Measurements from ENCODE around the gene RSPH6A.
"Not testable (repeated sequence)": the region's sequence is repeated elsewhere in the genome, so short reads cannot be mapped to it uniquely, and the experiment has no call there.

RSPH6A gene

DNA sequence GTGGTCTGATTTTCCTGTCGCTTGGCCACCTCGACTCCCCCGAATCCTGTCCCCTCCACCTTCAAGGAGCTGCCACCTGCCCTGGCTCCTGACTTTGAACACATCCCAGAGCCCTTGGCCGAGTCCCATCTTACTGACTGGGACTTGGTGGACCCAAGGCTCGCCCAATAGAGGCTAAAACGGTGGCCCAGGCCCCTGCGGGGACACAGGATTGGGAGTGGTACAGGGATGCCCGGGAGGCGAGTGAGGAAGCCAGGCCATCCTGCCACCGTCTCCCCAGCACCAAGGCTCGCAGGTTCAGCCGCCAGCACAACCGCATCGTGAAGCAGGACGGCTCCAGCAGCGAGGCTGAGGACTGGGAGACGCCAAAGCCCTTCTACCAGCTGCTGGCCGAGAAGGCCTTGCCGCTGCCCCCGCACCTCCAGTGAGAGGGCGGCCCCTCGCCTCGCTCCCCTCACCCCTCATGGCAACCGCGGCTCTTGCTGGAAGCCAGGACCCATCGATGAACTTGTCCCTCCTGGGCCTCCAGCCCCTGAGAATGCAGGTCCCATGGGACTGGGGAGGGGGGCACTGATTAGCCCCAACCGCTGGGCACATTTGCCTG is 51.3 kb downstream of the RSPH6A start:
- H3K4me3 Mint-ChIP-seq: no peak overlapping the region
- peaks cover under 1% of the 10 kb centered on the region for H3K4me1 Mint-ChIP-seq (ENCODE audit: low read depth)
- no peaks in the 10 kb centered on the region for H3K9me3 Mint-ChIP-seq
- peaks cover 10% of the 10 kb centered on the region for H3K27me3 Mint-ChIP-seq (ENCODE audit: low read depth)
- no peak overlapping the region for H3K27ac Mint-ChIP-seq
- H3K36me3 Mint-ChIP-seq (ENCODE audit: low read depth): no peaks in the 10 kb centered on the region

DNA sequence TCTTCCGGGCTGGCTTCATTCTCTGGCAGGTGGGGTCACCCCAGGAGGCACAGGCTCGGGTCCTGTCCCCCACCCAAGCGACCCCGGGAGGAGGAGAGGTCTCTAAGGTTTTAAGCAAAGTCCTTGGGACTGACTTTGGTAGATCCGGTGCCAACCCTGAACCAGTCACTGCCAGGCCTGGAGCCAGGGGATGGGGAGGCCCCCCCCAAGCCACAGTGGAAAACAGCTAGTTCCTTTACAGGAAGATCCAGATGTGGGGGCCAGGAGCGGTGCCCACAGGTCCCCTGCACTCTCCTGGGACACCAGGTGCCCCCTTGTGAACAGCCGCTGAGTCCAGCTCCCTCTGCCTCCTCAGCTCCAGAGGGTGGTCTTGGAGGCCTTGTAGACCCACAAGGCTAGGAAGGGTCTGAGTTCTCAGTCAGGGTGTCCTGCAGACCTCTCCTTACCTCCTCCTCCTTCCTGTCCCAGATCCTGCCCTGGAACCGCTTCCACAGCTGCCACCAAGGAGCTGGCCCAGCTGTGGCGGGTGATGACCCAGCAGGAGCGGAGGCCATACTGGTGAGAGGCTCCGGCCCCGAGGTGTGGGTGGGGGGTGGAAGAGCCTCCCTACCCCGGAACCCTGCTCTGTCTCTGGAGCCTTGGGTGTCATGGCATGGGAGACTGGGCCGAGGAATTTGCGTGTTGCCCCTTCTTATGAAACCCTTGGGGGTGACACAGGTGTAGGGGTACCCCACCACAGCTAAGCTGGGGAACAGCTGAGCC is 52.1 kb downstream of the RSPH6A start:
- H3K9me3 Mint-ChIP-seq: no peaks in the 10 kb centered on the region
- H3K4me3 Mint-ChIP-seq: no peak overlapping the region
- no peaks in the 10 kb centered on the region for H3K36me3 Mint-ChIP-seq (ENCODE audit: low read depth)
- H3K27me3 Mint-ChIP-seq (ENCODE audit: low read depth): peaks cover 9% of the 10 kb centered on the region
- no peak overlapping the region for H3K27ac Mint-ChIP-seq
- H3K4me1 Mint-ChIP-seq (ENCODE audit: low read depth): no peaks in the 10 kb centered on the region

DNA sequence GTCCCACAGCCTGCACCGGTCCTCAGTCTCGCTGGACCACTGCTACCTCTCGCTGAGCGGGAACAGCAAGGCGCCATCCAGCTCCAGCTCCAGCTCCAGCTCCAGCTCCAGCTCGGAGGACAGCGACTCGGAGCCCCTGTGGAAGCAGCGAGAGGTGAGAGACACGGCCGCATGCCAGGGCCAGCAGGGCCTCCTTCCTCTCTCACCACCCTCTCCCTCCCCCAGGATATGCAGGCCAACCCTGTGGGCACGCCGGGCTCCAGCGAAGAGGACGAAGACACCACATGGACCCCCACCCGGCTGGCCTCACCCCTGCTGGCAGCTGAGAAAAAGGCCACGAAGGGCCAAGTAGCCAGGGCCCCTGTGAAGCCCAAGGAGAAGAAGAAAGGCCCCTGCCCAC is 53.4 kb downstream of the RSPH6A start:
- no peak overlapping the region for H3K4me3 Mint-ChIP-seq
- H3K9me3 Mint-ChIP-seq: no peaks in the 10 kb centered on the region
- no peaks in the 10 kb centered on the region for H3K4me1 Mint-ChIP-seq (ENCODE audit: low read depth)
- no peaks in the 10 kb centered on the region for H3K36me3 Mint-ChIP-seq (ENCODE audit: low read depth)
- no peak overlapping the region for H3K27ac Mint-ChIP-seq
- peaks cover 3% of the 10 kb centered on the region for H3K27me3 Mint-ChIP-seq (ENCODE audit: low read depth)

DNA sequence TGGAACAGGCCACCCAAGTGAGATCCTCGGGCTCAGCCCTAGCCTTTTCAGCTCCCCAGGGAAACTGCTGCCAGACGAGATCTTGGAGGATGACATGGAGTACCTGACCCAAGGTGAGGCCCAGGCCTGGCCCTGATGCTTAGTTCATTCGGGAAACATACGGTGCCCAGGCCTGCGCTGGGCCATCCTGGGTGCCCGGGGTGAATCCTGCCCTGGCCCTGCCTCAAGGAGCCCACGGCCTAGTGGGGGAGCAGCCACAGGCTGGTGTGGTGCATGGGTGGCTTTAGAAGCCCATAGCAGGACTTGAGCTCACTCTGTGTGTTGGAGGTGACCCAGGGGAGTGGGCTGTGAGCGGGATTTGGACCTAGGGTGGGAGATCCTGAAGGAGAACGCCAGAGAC is 56.2 kb downstream of the RSPH6A start:
- Mint-ChIP-seq H3K27me3 (ENCODE audit: low read depth) (no peaks in the 10 kb centered on the region), H3K9me3 (no peaks in the 10 kb centered on the region), H3K4me3 (no peak overlapping the region), H3K4me1 (ENCODE audit: low read depth) (no peaks in the 10 kb centered on the region), H3K36me3 (ENCODE audit: low read depth) (no peaks in the 10 kb centered on the region), H3K27ac (no peak overlapping the region)

DNA sequence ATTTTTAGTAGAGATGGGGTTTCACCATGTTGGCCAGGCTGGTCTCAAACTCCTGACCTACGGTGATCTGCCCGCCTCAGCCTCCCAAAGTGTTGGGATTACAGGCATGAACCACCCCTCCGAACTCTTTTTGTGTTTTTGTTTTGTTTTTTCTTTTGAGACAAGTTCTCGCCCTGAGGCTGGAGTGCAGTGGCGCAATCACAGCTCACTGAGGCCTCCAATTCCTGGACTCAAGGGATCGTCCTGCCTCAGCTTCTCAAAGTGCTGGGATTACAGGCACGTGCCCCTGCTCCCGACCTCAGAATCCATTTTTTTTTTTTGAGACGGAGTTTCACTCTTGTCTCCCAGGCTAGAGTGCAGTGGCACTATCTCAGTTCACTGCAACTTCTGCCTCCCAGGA is 57.4 kb downstream of the RSPH6A start:
- no peak overlapping the region for H3K4me3 Mint-ChIP-seq
- H3K27me3 Mint-ChIP-seq (ENCODE audit: low read depth): no peaks in the 10 kb centered on the region
- H3K4me1 Mint-ChIP-seq (ENCODE audit: low read depth): no peaks in the 10 kb centered on the region
- no peaks in the 10 kb centered on the region for H3K36me3 Mint-ChIP-seq (ENCODE audit: low read depth)
- H3K9me3 Mint-ChIP-seq: no peaks in the 10 kb centered on the region
- H3K27ac Mint-ChIP-seq: no peak overlapping the region

DNA sequence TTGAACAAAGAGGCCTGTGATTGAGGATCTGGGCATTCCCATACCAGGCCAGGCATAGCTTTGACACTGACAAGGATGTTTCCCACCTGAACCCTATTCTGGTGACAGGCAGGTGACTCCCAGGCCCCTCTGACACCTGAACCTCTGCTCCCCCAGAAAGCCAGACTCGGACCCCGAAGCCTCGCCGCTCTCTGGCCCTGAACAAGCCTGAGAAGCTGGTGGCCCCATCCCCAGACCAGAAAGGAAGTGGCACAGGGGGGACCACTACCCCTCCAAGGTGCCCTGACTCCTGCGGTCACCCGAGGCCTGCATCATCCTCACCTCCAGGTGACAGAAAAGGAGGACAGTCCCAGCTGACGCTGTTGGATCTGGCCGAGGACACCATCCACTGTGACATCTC is 60.8 kb downstream of the RSPH6A start:
- no peaks in the 10 kb centered on the region for H3K4me1 Mint-ChIP-seq (ENCODE audit: low read depth)
- no peak overlapping the region for H3K4me3 Mint-ChIP-seq
- H3K27ac Mint-ChIP-seq: no peak overlapping the region
- H3K9me3 Mint-ChIP-seq: no peaks in the 10 kb centered on the region
- H3K36me3 Mint-ChIP-seq (ENCODE audit: low read depth): no peaks in the 10 kb centered on the region
- H3K27me3 Mint-ChIP-seq (ENCODE audit: low read depth): no peaks in the 10 kb centered on the region

DNA sequence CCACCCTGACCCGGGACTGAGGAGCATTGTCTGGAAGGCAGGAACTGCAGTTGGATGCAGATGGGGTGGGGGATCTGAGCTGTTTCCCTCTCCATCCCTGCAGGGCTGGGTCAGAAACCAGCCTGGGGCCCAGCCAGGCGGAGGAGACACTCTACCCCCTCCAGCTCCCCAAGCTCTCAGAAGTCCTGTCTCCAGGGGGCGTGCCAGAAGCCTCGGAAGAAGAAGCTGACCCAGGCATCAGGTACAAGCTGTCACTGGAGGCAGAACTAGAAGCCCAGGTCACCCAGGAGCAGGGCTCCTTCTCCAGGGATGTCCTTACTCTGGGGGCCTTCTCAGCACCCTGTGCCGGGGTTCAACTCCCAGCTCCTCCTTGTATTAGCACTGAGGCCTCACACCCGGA is 61.6 kb downstream of the RSPH6A start:
- Mint-ChIP-seq H3K4me3 (no peak overlapping the region), H3K9me3 (no peaks in the 10 kb centered on the region), H3K36me3 (ENCODE audit: low read depth) (no peaks in the 10 kb centered on the region), H3K27ac (no peak overlapping the region), H3K27me3 (ENCODE audit: low read depth) (no peaks in the 10 kb centered on the region), H3K4me1 (ENCODE audit: low read depth) (no peaks in the 10 kb centered on the region)

DNA sequence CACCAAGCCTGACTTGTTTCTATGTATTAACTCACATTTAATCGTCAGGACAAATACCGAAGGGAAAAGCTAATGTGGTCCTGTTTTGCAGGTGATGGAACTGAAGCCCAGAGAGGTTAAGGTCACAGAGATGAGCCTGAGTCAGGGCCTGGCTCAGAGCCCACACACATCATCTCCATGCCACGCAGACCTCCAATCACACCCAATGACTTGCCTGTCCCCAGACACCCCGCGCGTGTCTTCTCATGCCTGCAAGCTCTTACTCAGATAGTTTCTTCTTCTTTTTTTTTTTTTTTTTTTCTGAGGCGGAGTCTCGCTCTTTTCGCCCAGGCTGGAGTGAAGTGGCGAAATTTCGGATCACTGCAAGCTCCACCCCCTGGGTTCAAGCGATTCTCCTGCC is 62.5 kb downstream of the RSPH6A start:
- no peaks in the 10 kb centered on the region for H3K4me1 Mint-ChIP-seq (ENCODE audit: low read depth)
- no peak overlapping the region for H3K4me3 Mint-ChIP-seq
- H3K36me3 Mint-ChIP-seq (ENCODE audit: low read depth): no peaks in the 10 kb centered on the region
- H3K27ac Mint-ChIP-seq: no peak overlapping the region
- no peaks in the 10 kb centered on the region for H3K9me3 Mint-ChIP-seq
- peaks cover 1% of the 10 kb centered on the region for H3K27me3 Mint-ChIP-seq (ENCODE audit: low read depth)

DNA sequence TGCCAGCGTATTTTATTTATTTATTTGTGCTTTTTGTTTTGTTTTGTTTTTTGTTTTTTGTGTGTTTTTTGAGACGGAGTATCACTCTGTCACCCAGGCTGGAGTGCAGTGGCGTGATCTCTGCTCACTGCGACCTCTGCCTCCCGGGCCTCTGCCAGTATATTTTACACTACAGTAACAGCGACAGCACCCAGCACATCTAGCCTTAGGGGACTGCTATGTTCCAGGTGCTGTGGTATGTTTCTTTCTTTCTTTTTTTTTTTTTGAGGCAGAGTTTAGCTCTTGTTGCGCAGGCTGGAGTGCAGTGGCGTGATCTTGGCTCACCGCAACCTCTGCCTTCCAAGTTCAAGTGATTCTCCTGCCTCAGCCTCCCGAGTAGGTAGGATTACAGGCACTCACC is 63.6 kb downstream of the RSPH6A start:
- H3K27me3 Mint-ChIP-seq (ENCODE audit: low read depth); H3K36me3 Mint-ChIP-seq (ENCODE audit: low read depth); H3K9me3 Mint-ChIP-seq; H3K4me1 Mint-ChIP-seq (ENCODE audit: low read depth); H3K4me3 Mint-ChIP-seq; H3K27ac Mint-ChIP-seq: not testable (repeated sequence)

DNA sequence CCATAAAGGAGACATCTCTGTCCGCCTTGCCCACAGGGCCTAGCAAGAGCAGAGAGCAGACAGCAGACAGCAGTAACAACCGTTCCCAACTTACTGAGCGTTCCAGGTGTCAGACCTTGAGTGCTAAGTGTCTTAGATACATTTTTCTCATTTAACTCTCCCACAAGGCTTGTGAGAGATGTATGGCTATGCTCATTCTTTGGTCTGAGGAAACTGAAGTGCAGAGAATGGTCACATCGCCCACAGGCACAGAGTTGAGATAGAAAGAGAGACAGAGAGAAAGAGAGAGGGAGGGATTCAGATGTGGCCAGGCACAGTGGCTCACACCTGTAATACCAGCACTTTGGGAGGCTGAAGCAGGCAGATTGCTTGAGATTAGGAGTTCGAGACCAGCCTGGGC is 67.6 kb downstream of the RSPH6A start:
- Mint-ChIP-seq H3K27ac (no peak overlapping the region), H3K27me3 (ENCODE audit: low read depth) (peaks cover 21% of the 10 kb centered on the region), H3K36me3 (ENCODE audit: low read depth) (no peaks in the 10 kb centered on the region), H3K9me3 (no peaks in the 10 kb centered on the region), H3K4me1 (ENCODE audit: low read depth) (no peaks in the 10 kb centered on the region), H3K4me3 (no peak overlapping the region)

DNA sequence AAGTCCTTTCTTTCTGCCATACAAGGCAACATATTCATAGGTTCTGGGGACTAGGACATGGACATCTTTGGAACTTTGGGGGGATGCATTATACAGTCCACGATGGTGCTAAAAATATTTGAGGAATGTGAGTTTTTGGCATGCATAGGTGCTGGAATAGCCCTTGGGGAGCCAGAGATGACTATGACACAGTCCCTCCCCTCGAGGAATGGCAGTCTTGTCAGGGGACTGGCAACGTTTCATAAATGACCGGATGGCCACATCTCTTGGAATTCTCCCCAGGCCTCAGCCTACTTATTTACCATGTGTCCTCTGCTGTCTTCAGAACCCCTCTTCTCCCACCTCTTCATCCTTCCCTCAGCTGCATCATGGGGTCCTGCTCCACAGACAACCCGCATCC is 68.2 kb downstream of the RSPH6A start:
- H3K27me3 Mint-ChIP-seq (ENCODE audit: low read depth): peaks cover 24% of the 10 kb centered on the region
- no peak overlapping the region for H3K4me3 Mint-ChIP-seq
- no peaks in the 10 kb centered on the region for H3K9me3 Mint-ChIP-seq
- H3K27ac Mint-ChIP-seq: no peak overlapping the region
- H3K36me3 Mint-ChIP-seq (ENCODE audit: low read depth): no peaks in the 10 kb centered on the region
- no peaks in the 10 kb centered on the region for H3K4me1 Mint-ChIP-seq (ENCODE audit: low read depth)
